A549 (cell line): Measurements from ENCODE around the gene MRPS5. TPM values are rescaled to one million over a fixed set of nuclear protein-coding genes. Genes with fewer than 3 reads are reported as not detected.

Experiments used
- ATAC-seq, 2 experiments: fragments of 200-7000 bp in 1 of 2; fragments of >200 bp in 1 of 2; cut with Nextera tagmentation in 1 of 2; cut with Tn5 transposase in 1 of 2; 3 replicates each; pipeline versions ENCODE4 v1.8.0 to v1.9.1; 2018 to 2020; ENCODE audit warnings: mild to moderate bottlenecking in 1 of 2, moderate library complexity in 1 of 2
- CTCF ChIA-PET: fragments of 300-600 bp; sonication (Branson Sonifier 250); formaldehyde crosslinking; extraction: SDS; loops from one replicate; lab custom pipeline; 2021; ENCODE audit warnings: antibody characterized with exemption, inconsistent platforms; lab: Yijun Ruan, JAX
- POLR2A ChIA-PET: fragments of 350-600 bp; formaldehyde crosslinking; extraction: SDS; loops from one replicate; lab custom pipeline; 2021; ENCODE audit warnings: antibody characterized with exemption, inconsistent platforms; lab: Yijun Ruan, JAX
- DNase-seq, 2 experiments: peaks; one replicate each; pipeline versions ENCODE4 v3.0.0 to v3.0.0-alpha.2; 2011 to 2016; ENCODE audit warnings: low read depth in 1 of 2, low spot score in 1 of 2
- FAIRE-seq: peaks from 2 replicates; lab custom pipeline; 2011; peaks lifted over from hg19 to GRCh38; lab: Jason Lieb, UNC
- H3K27ac ChIP-seq, 2 experiments: fragments of >200 bp; sonication (Bioruptor Twin); formaldehyde crosslinking; 3 replicates each; pipeline ENCODE4 v1.5.1; 2016 to 2017
- H3K4me1 ChIP-seq: fragments of >200 bp; sonication (Bioruptor Twin); formaldehyde crosslinking; 3 replicates; pipeline ENCODE4 v1.6.1; 2016
- H3K4me2 ChIP-seq: fragments of >200 bp; sonication (Bioruptor Twin); formaldehyde crosslinking; 3 replicates; pipeline ENCODE4 v1.6.1; 2016
- H3K4me3 ChIP-seq: fragments of >200 bp; sonication (Bioruptor Twin); formaldehyde crosslinking; 3 replicates; pipeline ENCODE4 v1.5.1; 2016
- H3K9me3 ChIP-seq: fragments of >200 bp; sonication (Bioruptor Twin); formaldehyde crosslinking; 3 replicates; pipeline ENCODE4 v1.6.1; 2016
- CBX8 ChIP-seq: fragments of 200-600 bp; sonication (generic); IDR thresholded peaks from 2 replicates; pipeline ENCODE4 v1.6.1; 2016
- CHD2 ChIP-seq: fragments of 150-350 bp; IDR thresholded peaks from 2 replicates; pipeline ENCODE4 v1.6.1; 2014; ENCODE audit warnings: low read length; ENCODE audit not compliant: partially characterized antibody
- CHD4 ChIP-seq: fragments of 200-600 bp; sonication (generic); IDR thresholded peaks from 2 replicates; pipeline ENCODE4 v1.6.1; 2016; ENCODE audit warnings: antibody characterized with exemption, mild to moderate bottlenecking, borderline replicate concordance
- CTCF ChIP-seq: fragments of >200 bp; sonication (Bioruptor Twin); formaldehyde crosslinking; IDR thresholded peaks from 3 replicates; pipeline ENCODE4 v1.5.1; 2016
- EHF ChIP-seq: fragments of 250-450 bp; sonication (Bioruptor Pico); IDR thresholded peaks from 2 replicates; pipeline ENCODE4 v1.5.0; 2020; ENCODE audit warnings: mild to moderate bottlenecking
- ELK1 ChIP-seq: fragments of 150-350 bp; IDR thresholded peaks from 2 replicates; pipeline ENCODE4 v1.6.1; 2014; ENCODE audit warnings: low read depth, mild to moderate bottlenecking, low read length
- EP300 ChIP-seq, 2 experiments: fragments of >200 bp; sonication (Bioruptor Twin); formaldehyde crosslinking; IDR thresholded peaks; 2 replicates in 1 of 2; 3 replicates in 1 of 2; pipeline ENCODE4 v1.6.1; 2016 to 2017
- HES2 ChIP-seq: fragments of >200 bp; sonication (Bioruptor Twin); formaldehyde crosslinking; IDR thresholded peaks from 2 replicates; pipeline ENCODE4 v1.6.1; 2016
- HEYL ChIP-seq: fragments of 250-450 bp; sonication (Bioruptor Pico); IDR thresholded peaks from 2 replicates; pipeline ENCODE4 v1.8.0; 2021; ENCODE audit warnings: mild to moderate bottlenecking, moderate library complexity
- HOXA7 ChIP-seq: fragments of 250-450 bp; sonication (Bioruptor Pico); IDR thresholded peaks from 2 replicates; pipeline ENCODE4 v1.5.0; 2020; ENCODE audit warnings: mild to moderate bottlenecking, moderate library complexity
- HOXB13 ChIP-seq: fragments of 250-450 bp; sonication (Bioruptor Pico); IDR thresholded peaks from 2 replicates; pipeline ENCODE4 v1.5.0; 2020; ENCODE audit warnings: low read depth, mild to moderate bottlenecking, moderate library complexity
- JUN ChIP-seq, 2 experiments: fragments of >200 bp; sonication (Bioruptor Twin); formaldehyde crosslinking; IDR thresholded peaks; 2 replicates in 1 of 2; 3 replicates in 1 of 2; pipeline ENCODE4 v1.6.1; 2016 to 2017
- KDM1A ChIP-seq: fragments of 200-600 bp; sonication (generic); IDR thresholded peaks from 2 replicates; pipeline ENCODE4 v1.6.1; 2016; ENCODE audit warnings: low read depth, mild to moderate bottlenecking
- NR3C1 ChIP-seq: fragments of >200 bp; sonication (Bioruptor Twin); formaldehyde crosslinking; IDR thresholded peaks from 3 replicates; pipeline ENCODE4 v1.6.1; 2017
- PBX3 ChIP-seq: IDR thresholded peaks from 2 replicates; pipeline ENCODE4 v1.6.1; 2012
- POLR2A ChIP-seq: IDR thresholded peaks from 2 replicates; pipeline ENCODE4 v1.6.1; 2012; ENCODE audit warnings: mild to moderate bottlenecking, low read length
- POLR2AphosphoS2 ChIP-seq: conservative IDR thresholded peaks from 2 replicates; pipeline ENCODE4 v1.6.1; 2012; ENCODE audit warnings: low read length, improper control_type of control experiment, inconsistent platforms
- RARB ChIP-seq: fragments of 250-450 bp; sonication (Bioruptor Pico); IDR thresholded peaks from 2 replicates; pipeline ENCODE4 v1.8.0; 2021; ENCODE audit warnings: mild to moderate bottlenecking, moderate library complexity
- RCOR1 ChIP-seq: fragments of 150-350 bp; IDR thresholded peaks from 2 replicates; pipeline ENCODE4 v1.6.1; 2014; ENCODE audit warnings: antibody characterized with exemption, low read length, low read depth
- RNF2 ChIP-seq: fragments of 200-600 bp; sonication (generic); IDR thresholded peaks from 2 replicates; pipeline ENCODE4 v1.6.1; 2016; ENCODE audit warnings: low read depth, mild to moderate bottlenecking, antibody characterized with exemption, moderate library complexity, borderline replicate concordance
- SMC3 ChIP-seq: fragments of >200 bp; sonication (Bioruptor Twin); formaldehyde crosslinking; IDR thresholded peaks from 3 replicates; pipeline ENCODE4 v1.6.1; 2018; ENCODE audit warnings: inconsistent platforms
- SREBF2 ChIP-seq: fragments of 450-650 bp; IDR thresholded peaks from 2 replicates; pipeline ENCODE4 v1.6.1; 2014; ENCODE audit warnings: mild to moderate bottlenecking, moderate library complexity
- TP53 ChIP-seq: fragments of 250-450 bp; sonication (Bioruptor Pico); IDR thresholded peaks from 2 replicates; pipeline ENCODE4 v1.5.0; 2021; ENCODE audit warnings: mild to moderate bottlenecking, moderate library complexity
- ZC3H11A ChIP-seq: fragments of 450-650 bp; IDR thresholded peaks from 2 replicates; pipeline ENCODE4 v1.6.1; 2014; ENCODE audit warnings: antibody characterized with exemption, mild to moderate bottlenecking
- ZFP36 ChIP-seq: fragments of 450-650 bp; IDR thresholded peaks from 2 replicates; pipeline ENCODE4 v1.6.1; 2014; ENCODE audit warnings: borderline replicate concordance; ENCODE audit not compliant: partially characterized antibody
- ZNF302 ChIP-seq: fragments of 250-450 bp; sonication (Bioruptor Pico); IDR thresholded peaks from 2 replicates; pipeline ENCODE4 v1.9.0; 2021; ENCODE audit warnings: inconsistent platforms, mild to moderate bottlenecking, moderate library complexity
- WGBS: methylation state at CpG from one replicate; pipeline ENCODE4 v1.1.6; 2017; ENCODE audit errors: missing lambda C conversion rate; 5-methylcytosine and 5-hydroxymethylcytosine counted together
- polyA plus RNA-seq, 4 experiments: library from polyadenylated mRNA; depleted of rRNA in 3 of 4; stranded (reverse); fragments of >200 nt; fragmentation: RNase III in 1 of 4; extraction: RNeasy Plus Mini Kit Qiagen cat#74134 plus additional on column Dnase treatment in 1 of 4; gene quantifications; 2 replicates in 3 of 4; 3 replicates in 1 of 4; pipeline ENCODE4 v1.2.3, GENCODE V29; 2011 to 2017
- TF ChIP-seq, protein P1 (sequence below): IDR thresholded peaks from 2 replicates; pipeline ENCODE4 v1.6.1; 2012
- TF ChIP-seq, protein P2 (sequence below): fragments of 200-600 bp; sonication (generic); IDR thresholded peaks from 2 replicates; pipeline ENCODE4 v1.6.1; 2016; ENCODE audit warnings: antibody characterized with exemption, mild to moderate bottlenecking, moderate library complexity

MRPS5 gene
- polyA plus RNA-seq, 2 of the 4 experiments (the other 2 are of a cell fraction), result 103 to 123 TPM

- Histone ChIP-seq H3K9me3 (no peaks in the 10 kb centered on the region), H3K4me3 (no peak overlapping the region), H3K4me1 (peaks cover 10% of the 10 kb centered on the region; the same call in 1 of the 3 replicates), H3K4me2 (no peak overlapping the region), H3K27ac (no peak overlapping the region)
- no peak for DNase-seq
- WGBS, result 20% methylated on average over 12 of the region's 18 CpGs
- no peak for TF ChIP-seq HES2
- no peak for TF ChIP-seq SREBF2
- TF ChIP-seq NR3C1, result no peak
- TF ChIP-seq ZNF302 (CRISPR knock-in tag), result no peak
- TF ChIP-seq ZC3H11A, result no peak
- no peak for TF ChIP-seq EP300 (IDR thresholded peaks at IDR 0.05)
- no peak for TF ChIP-seq EHF (CRISPR knock-in tag)
- TF ChIP-seq HOXB13, result no peak
- no peak for TF ChIP-seq ZFP36
- TF ChIP-seq SMC3, result no peak
- TF ChIP-seq HEYL, result no peak
- TF ChIP-seq RARB (CRISPR knock-in tag), result no peak
- no peak for TF ChIP-seq POLR2AphosphoS2
- ChIA-PET CTCF (interaction anchor here (1.1 to 1.6 kb wide), 3 partner anchors 10 to 47 kb away, joined by 3 to 5 read pairs (median 5); partner anchors contain the start of gene MRPS5), POLR2A (no interaction called here)
- FAIRE-seq, result no peak
- ATAC-seq, result no peak
Observed at GRCh38 chr2:95073856-95074662, 47.5 kb downstream of the MRPS5 start.

- no peak for FAIRE-seq
- no peak overlapping the region for H3K27ac ChIP-seq
- 4% methylated on average over 4 of the region's 4 CpGs for WGBS
Observed at GRCh38 chr2:95072424-95072823, 49.2 kb downstream of the MRPS5 start.

DNA sequence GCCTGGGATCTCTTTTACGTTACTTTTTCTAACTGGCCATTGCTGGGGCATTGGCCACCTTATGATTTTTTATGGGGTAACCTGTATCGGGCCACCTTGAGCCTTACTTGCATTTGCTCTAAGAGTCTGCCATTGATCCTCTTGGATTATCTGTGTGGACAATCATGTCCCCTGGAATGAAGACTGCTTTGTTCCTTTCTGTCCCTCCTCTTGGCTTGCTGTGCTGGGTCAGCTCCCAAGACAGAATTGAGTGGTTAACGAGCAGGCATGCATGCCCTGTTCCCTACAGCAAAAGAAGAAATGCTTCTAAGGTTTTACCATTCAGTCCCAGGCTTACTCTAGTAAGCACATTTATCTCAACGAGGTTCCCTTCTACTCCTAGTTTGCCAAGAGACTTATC is 49.8 kb downstream of the MRPS5 start:
- Histone ChIP-seq H3K4me2 (no peak overlapping the region), H3K27ac (no peak overlapping the region), H3K9me3 (no peaks in the 10 kb centered on the region), H3K4me1 (peaks cover 4% of the 10 kb centered on the region; the same call in 1 of the 3 replicates), H3K4me3 (no peak overlapping the region)
- FAIRE-seq, result no peak
- CTCF ChIA-PET, result interaction anchor here (1.0 to 1.5 kb wide), 4 partner anchors 21 to 274 kb away, joined by 3 to 4 read pairs (median 3); no protein-coding TSS in a partner anchor
- no peak for DNase-seq
- 44% methylated on average over 4 of the region's 4 CpGs for WGBS
- ATAC-seq, result no peak
- POLR2A ChIA-PET, result no interaction called here
- TF ChIP-seq CTCF (no peak), RNF2 (no peak), POLR2A (no peak), TP53 (CRISPR knock-in tag) (no peak), PBX3 (no peak), CHD2 (no peak), HEYL (no peak), JUN (IDR thresholded peaks at IDR 0.05) (no peak), CBX8 (no peak), RCOR1 (no peak), HOXA7 (CRISPR knock-in tag) (no peak), KDM1A (no peak), ELK1 (no peak)
- TF ChIP-seq, protein P1, sequence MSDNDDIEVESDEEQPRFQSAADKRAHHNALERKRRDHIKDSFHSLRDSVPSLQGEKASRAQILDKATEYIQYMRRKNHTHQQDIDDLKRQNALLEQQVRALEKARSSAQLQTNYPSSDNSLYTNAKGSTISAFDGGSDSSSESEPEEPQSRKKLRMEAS, result no peak
- TF ChIP-seq, protein P2, sequence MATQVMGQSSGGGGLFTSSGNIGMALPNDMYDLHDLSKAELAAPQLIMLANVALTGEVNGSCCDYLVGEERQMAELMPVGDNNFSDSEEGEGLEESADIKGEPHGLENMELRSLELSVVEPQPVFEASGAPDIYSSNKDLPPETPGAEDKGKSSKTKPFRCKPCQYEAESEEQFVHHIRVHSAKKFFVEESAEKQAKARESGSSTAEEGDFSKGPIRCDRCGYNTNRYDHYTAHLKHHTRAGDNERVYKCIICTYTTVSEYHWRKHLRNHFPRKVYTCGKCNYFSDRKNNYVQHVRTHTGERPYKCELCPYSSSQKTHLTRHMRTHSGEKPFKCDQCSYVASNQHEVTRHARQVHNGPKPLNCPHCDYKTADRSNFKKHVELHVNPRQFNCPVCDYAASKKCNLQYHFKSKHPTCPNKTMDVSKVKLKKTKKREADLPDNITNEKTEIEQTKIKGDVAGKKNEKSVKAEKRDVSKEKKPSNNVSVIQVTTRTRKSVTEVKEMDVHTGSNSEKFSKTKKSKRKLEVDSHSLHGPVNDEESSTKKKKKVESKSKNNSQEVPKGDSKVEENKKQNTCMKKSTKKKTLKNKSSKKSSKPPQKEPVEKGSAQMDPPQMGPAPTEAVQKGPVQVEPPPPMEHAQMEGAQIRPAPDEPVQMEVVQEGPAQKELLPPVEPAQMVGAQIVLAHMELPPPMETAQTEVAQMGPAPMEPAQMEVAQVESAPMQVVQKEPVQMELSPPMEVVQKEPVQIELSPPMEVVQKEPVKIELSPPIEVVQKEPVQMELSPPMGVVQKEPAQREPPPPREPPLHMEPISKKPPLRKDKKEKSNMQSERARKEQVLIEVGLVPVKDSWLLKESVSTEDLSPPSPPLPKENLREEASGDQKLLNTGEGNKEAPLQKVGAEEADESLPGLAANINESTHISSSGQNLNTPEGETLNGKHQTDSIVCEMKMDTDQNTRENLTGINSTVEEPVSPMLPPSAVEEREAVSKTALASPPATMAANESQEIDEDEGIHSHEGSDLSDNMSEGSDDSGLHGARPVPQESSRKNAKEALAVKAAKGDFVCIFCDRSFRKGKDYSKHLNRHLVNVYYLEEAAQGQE, result no peak

More at GRCh38 chr2:95072424-95072823, 49.2 kb downstream of the MRPS5 start:
- no peak overlapping the region for H3K4me2 ChIP-seq
- TF ChIP-seq CHD4, result no peak
- POLR2A ChIA-PET, result no interaction called here
- DNase-seq (no peak), ATAC-seq (no peak)
- H3K4me1 ChIP-seq, result peaks cover 9% of the 10 kb centered on the region; the same call in 1 of the 3 replicates
- H3K4me3 ChIP-seq, result no peak overlapping the region
- CTCF ChIA-PET, result interaction anchor here (0.6 to 1.6 kb wide), 4 partner anchors 8 to 273 kb away, joined by 3 to 5 read pairs (median 4); no protein-coding TSS in a partner anchor
- H3K9me3 ChIP-seq, result no peaks in the 10 kb centered on the region
